C4-2B (cell line): Measurements from ENCODE around the gene MLEC.

Source experiments
- CTCF ChIP-seq: fragments of 450-650 bp; conservative IDR thresholded peaks from 2 replicates; pipeline ENCODE4 v1.5.1; 2017; ENCODE audit warnings: mild to moderate bottlenecking
- ZFX ChIP-seq: fragments of 450-650 bp; IDR thresholded peaks from 2 replicates; pipeline ENCODE4 v1.6.1; 2017

- no peak for TF ChIP-seq CTCF
- no peak for TF ChIP-seq ZFX
Measured at GRCh38 chr12:120733574-120733973, 46.6 kb downstream of the MLEC start.
